Left cardiac atrium (tissue), 2 donors: ENCODE data around the gene SLC6A16. TPM values are rescaled to one million over a fixed set of nuclear protein-coding genes. Genes with fewer than 3 reads are reported as not detected.

Experiments used
- microRNA-seq, 2 donors: library from miRNA; unstranded; fragments of <30 nt; microRNA quantifications; one replicate each; pipeline ENCODE4 v1.2.0, GENCODE V29; 2020
- total RNA-seq, 2 donors: library from RNA; stranded (reverse); fragmentation: NEBNext Ultra II Directional; extraction: Animal tissue kit (Norgen Biotek cat#: 25700); gene quantifications; one replicate each; pipeline ENCODE4 v1.2.1, GENCODE V29; 2021
- donor health status: DM: no; HTN: yes; CAD: no; lungs with severe emphysema.
- donor health status: DM: yes; HTN: yes; CAD: no.

SLC6A16 gene
- total RNA-seq, 2 donors from 2014 or later, result 1.1 to 2.0 TPM

Small RNA genes lying within 50 kb of the gene (microRNA-seq; reads per million reads assigned to microRNA genes)
- 0 reads per million in 2 donors for gene MIR4324

Other genes with a start within 250 kb of the SLC6A16 start
- 100 to 1,000 TPM in 1 of 2 donors, 10 to 100 TPM in 1; 98.3 to 134 TPM for gene SNRNP70, start 239.7 kb downstream of the SLC6A16 start, total RNA-seq
- gene LIN7B, start 210.8 kb downstream of the SLC6A16 start, total RNA-seq, result 10 to 100 TPM; 11.4 to 14.9 TPM
- gene C19orf73, start 206.0 kb downstream of the SLC6A16 start, total RNA-seq, result 1 to 10 TPM in 1 of 2 donors, under 1 TPM in 1; 0.47 to 1.6 TPM
- gene PPFIA3, start 205.6 kb downstream of the SLC6A16 start, total RNA-seq, result 10 to 100 TPM in 1 of 2 donors, 1 to 10 TPM in 1; 6.7 to 11.5 TPM
- 100 to 1,000 TPM; 480 to 499 TPM for gene HRC, start 169.8 kb downstream of the SLC6A16 start, total RNA-seq
- 10 to 100 TPM; 24.4 to 30.6 TPM for gene TRPM4, start 167.4 kb downstream of the SLC6A16 start, total RNA-seq
- gene CD37, start 10.2 kb upstream of the SLC6A16 start, total RNA-seq, result 10 to 100 TPM in 1 of 2 donors, 1 to 10 TPM in 1; 7.1 to 10.6 TPM
- 10 to 100 TPM; 43.8 to 45.0 TPM for gene TEAD2, start 37.2 kb upstream of the SLC6A16 start, total RNA-seq
- not detected for gene DKKL1, start 38.7 kb upstream of the SLC6A16 start, total RNA-seq
- not detected for gene KASH5, start 63.1 kb upstream of the SLC6A16 start, total RNA-seq
- not detected for gene PTH2, start 98.2 kb upstream of the SLC6A16 start, total RNA-seq
- not detected for gene GFY, start 100.2 kb upstream of the SLC6A16 start, total RNA-seq
- 1 to 10 TPM; 1.7 to 2.5 TPM for gene SLC17A7, start 116.3 kb upstream of the SLC6A16 start, total RNA-seq
- 10 to 100 TPM; 32.2 to 42.5 TPM for gene PIH1D1, start 126.6 kb upstream of the SLC6A16 start, total RNA-seq
- 10 to 100 TPM; 16.8 to 17.5 TPM for gene ALDH16A1, start 128.0 kb upstream of the SLC6A16 start, total RNA-seq
- 1 to 10 TPM; 4.9 to 6.0 TPM for gene FLT3LG, start 149.0 kb upstream of the SLC6A16 start, total RNA-seq
- 1,000 to 10,000 TPM; 1,559 to 1,594 TPM for gene RPL13A, start 162.4 kb upstream of the SLC6A16 start, total RNA-seq
- 1,000 to 10,000 TPM; 1,060 to 1,184 TPM for gene RPS11, start 171.2 kb upstream of the SLC6A16 start, total RNA-seq
- 100 to 1,000 TPM; 156 to 202 TPM for gene FCGRT, start 187.5 kb upstream of the SLC6A16 start, total RNA-seq
- gene RCN3, start 202.8 kb upstream of the SLC6A16 start, total RNA-seq, result 10 to 100 TPM; 27.3 to 34.9 TPM